ENCODE measurements around the gene FBXO21. TPM values are rescaled to one million over a fixed set of nuclear protein-coding genes. Genes with fewer than 3 reads are reported as not detected.

The FBXO21 gene
- total and polyA plus RNA-seq, 2 experiments from 2014 or later: 53.7 to 203 TPM

DNA sequence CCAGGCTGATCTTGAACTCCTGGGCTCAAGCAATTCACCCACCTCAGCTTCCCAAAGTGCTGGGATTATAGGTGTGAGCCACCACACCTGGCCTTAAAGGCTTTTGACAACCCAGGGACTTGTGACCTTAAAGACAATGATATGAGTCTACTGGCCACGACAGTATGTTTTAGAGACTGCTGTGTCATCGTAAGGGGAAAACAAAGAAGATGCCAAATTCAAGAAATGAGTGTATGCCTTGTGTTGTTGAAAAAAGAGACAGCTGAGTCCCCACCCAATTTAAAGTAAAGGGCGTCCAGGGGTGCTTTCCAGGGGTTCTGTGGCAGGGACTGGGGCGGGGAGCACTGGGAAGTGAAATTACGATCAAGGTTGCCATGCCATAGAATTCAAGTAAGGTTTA lies 26.4 kb upstream of the FBXO21 start:
- no peaks in the 10 kb centered on the region for H3K9me3 ChIP-seq (ENCODE audit: low read depth)
- TF ChIP-seq, protein P1, sequence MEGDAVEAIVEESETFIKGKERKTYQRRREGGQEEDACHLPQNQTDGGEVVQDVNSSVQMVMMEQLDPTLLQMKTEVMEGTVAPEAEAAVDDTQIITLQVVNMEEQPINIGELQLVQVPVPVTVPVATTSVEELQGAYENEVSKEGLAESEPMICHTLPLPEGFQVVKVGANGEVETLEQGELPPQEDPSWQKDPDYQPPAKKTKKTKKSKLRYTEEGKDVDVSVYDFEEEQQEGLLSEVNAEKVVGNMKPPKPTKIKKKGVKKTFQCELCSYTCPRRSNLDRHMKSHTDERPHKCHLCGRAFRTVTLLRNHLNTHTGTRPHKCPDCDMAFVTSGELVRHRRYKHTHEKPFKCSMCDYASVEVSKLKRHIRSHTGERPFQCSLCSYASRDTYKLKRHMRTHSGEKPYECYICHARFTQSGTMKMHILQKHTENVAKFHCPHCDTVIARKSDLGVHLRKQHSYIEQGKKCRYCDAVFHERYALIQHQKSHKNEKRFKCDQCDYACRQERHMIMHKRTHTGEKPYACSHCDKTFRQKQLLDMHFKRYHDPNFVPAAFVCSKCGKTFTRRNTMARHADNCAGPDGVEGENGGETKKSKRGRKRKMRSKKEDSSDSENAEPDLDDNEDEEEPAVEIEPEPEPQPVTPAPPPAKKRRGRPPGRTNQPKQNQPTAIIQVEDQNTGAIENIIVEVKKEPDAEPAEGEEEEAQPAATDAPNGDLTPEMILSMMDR (IDR thresholded peaks at IDR 0.05; ENCODE audit: low read depth, low read length): no peak
- peaks cover 6% of the 10 kb centered on the region for H3K27me3 ChIP-seq
- H3K27ac ChIP-seq: no peak overlapping the region
- no peak overlapping the region for H3K4me3 ChIP-seq
- no peaks in the 10 kb centered on the region for H3K36me3 ChIP-seq
- DNase-seq (ENCODE audit: low read depth in 1 of 2, low spot score in 1 of 2): no peak
- H3K4me1 ChIP-seq (ENCODE audit: low read depth): no peaks in the 10 kb centered on the region

DNA sequence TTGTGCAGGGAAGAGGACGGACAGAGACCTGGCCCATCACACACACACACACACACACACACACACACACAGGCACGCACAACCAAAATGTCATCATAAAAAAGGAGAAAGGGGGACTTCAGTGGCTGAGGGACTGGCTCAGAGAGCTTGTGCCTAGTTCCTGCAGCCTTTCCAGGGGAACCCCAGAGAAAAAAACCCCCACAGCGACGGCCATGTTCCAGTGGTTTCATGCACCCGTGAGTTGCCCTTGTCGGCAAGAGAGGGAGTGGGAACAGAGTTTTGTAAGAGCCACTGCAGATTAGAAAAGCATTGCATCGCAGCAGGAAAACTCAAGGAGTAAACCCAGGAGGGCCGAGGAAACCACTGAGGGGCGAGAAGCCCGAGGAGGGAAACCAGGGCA lies 24.5 kb upstream of the FBXO21 start:
- TF ChIP-seq, protein P1 (IDR thresholded peaks at IDR 0.05; ENCODE audit: low read depth, low read length): no peak
- H3K27ac ChIP-seq: no peak overlapping the region
- H3K27me3 ChIP-seq: peaks cover 6% of the 10 kb centered on the region
- H3K4me3 ChIP-seq: no peak overlapping the region
- DNase-seq (ENCODE audit: low read depth in 1 of 2, low spot score in 1 of 2): no peak
- H3K36me3 ChIP-seq: no peaks in the 10 kb centered on the region
- no peaks in the 10 kb centered on the region for H3K4me1 ChIP-seq (ENCODE audit: low read depth)
- H3K9me3 ChIP-seq (ENCODE audit: low read depth): no peaks in the 10 kb centered on the region

DNA sequence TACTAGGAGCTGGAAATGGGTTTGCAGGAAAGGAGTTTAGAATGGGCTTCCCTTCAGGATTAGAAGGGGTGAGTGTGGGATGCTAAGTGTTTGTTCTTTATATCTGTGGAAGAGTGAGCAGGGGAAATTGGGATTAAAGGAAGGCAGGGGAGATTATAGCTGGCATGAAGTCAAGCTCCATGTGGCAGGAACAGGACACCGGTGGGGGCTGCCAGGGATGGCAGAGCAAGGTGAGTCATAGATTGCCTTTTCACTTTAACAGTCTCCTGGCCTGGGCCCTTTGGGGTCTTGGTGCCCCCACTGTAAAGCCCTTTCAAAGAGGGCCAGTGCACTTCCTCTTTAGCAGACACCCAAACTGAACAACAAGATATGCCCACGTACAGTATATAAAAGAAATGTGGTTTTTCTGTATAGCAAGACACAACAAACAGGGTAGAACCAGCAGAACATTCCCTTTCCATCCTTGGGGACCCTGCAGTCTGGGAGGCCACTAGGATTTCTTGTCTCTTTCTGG lies 23.1 kb upstream of the FBXO21 start:
- TF ChIP-seq, protein P1 (IDR thresholded peaks at IDR 0.05; ENCODE audit: low read depth, low read length): no peak
- H3K36me3 ChIP-seq: no peaks in the 10 kb centered on the region

DNA sequence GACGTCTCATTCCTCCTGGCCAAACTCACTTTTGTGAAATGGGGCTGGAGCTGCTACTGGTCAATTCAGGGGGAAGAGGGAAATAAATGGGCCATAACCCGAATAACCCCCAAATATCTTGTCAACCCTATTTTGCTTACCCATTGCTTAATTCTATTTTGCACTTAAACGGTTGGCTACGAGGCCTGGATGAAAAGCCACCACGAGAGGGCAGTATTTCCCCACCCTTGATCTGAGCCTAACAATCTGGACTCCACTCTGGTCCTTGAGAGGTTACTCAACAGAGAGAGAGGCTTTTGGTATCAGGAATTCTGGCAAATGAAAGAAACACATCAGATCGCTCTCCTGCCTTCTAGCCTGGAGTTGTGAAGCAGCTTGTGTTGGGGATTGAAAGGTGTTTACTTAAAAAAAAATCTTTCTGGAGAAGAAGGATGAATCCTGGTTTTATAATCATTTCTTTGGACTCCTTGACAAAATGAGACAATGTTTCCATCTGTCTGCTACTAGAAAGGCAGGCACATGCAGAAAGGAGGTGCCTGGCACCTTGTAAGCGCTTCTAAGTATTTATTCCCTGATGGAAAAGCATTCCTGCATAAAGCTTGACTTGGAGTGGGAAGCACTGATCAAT lies 22.4 kb upstream of the FBXO21 start:
- H3K27ac ChIP-seq: no peak overlapping the region
- TF ChIP-seq, protein P1 (IDR thresholded peaks at IDR 0.05; ENCODE audit: low read depth, low read length): peak; percentile 96
- no peaks in the 10 kb centered on the region for H3K9me3 ChIP-seq (ENCODE audit: low read depth)
- H3K4me3 ChIP-seq: no peak overlapping the region
- no peaks in the 10 kb centered on the region for H3K4me1 ChIP-seq (ENCODE audit: low read depth)
- H3K27me3 ChIP-seq: no peaks in the 10 kb centered on the region
- H3K36me3 ChIP-seq: no peaks in the 10 kb centered on the region
- peak; percentile 86 to 89 for DNase-seq (ENCODE audit: low read depth in 1 of 2, low spot score in 1 of 2)

More for the DNA sequence above, 23.1 kb upstream of the FBXO21 start:
- Histone ChIP-seq H3K27me3 (peaks cover 3% of the 10 kb centered on the region), H3K4me3 (no peak overlapping the region), H3K9me3 (ENCODE audit: low read depth) (no peaks in the 10 kb centered on the region), H3K4me1 (ENCODE audit: low read depth) (no peaks in the 10 kb centered on the region), H3K27ac (no peak overlapping the region)
- DNase-seq (ENCODE audit: low read depth in 1 of 2, low spot score in 1 of 2): no peak

DNA sequence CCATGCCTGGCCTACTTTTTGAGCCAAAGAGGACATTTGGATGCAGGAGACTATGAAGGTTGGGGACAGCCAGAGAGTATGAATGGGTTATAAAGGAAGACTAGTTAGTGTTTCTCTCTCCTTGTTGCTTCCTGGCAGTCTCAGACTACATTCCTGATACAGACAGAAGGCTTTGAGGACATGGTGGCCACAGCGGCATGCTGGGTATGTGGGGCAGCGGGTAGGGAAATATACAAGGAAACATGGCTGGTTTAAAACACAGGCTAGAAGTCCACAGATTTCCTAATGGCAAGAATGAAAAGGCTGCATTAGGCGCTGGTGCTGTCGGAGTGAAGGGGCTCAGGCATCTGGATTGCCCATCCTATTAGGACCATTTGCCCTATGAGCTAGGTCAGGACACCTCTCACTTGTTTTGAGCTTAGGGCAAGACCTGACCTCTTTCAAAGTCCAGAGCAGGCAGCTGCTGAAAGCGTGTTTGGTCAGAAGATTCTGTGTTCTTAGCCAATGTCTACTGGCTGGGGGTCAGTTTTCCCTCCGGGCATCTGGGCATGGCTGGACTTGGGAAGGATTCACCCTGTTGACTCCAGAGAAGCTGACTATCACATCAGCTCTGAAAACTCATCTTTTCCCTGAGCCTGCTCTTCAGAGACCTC lies 20.1 kb upstream of the FBXO21 start:
- Histone ChIP-seq H3K4me1 (ENCODE audit: low read depth) (no peaks in the 10 kb centered on the region), H3K4me3 (no peak overlapping the region), H3K9me3 (ENCODE audit: low read depth) (no peaks in the 10 kb centered on the region), H3K36me3 (no peaks in the 10 kb centered on the region), H3K27ac (no peak overlapping the region), H3K27me3 (no peaks in the 10 kb centered on the region)
- TF ChIP-seq, protein P1 (IDR thresholded peaks at IDR 0.05; ENCODE audit: low read depth, low read length): no peak
- DNase-seq (ENCODE audit: low read depth in 1 of 2, low spot score in 1 of 2): no peak
